ENCODE measurements around the gene CSH2.
"Not testable (repeated sequence)": the region's sequence is repeated elsewhere in the genome, so short reads cannot be mapped to it uniquely, and the experiment has no call there.

DNA sequence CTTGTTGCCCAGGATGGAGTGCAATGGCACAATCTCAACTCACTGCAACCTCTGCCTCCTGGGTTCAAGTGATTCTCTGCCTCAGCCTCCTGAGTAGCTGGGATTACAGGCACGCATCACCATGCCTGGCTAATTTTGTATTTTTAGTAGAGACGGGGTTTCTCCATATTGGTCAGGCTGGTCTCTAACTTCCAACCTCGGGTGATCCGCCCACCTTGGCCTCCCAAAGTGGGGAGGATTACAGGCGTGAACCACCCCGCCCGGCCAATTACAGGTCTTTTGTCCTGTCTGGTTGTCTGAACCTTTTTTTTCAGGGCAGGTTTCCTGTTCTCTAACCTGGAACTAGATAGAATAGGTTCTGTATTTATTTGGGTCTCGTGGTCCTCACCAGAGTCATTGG lies 17.1 kb downstream of the CSH2 start:
- TF ChIP-seq, protein P1, sequence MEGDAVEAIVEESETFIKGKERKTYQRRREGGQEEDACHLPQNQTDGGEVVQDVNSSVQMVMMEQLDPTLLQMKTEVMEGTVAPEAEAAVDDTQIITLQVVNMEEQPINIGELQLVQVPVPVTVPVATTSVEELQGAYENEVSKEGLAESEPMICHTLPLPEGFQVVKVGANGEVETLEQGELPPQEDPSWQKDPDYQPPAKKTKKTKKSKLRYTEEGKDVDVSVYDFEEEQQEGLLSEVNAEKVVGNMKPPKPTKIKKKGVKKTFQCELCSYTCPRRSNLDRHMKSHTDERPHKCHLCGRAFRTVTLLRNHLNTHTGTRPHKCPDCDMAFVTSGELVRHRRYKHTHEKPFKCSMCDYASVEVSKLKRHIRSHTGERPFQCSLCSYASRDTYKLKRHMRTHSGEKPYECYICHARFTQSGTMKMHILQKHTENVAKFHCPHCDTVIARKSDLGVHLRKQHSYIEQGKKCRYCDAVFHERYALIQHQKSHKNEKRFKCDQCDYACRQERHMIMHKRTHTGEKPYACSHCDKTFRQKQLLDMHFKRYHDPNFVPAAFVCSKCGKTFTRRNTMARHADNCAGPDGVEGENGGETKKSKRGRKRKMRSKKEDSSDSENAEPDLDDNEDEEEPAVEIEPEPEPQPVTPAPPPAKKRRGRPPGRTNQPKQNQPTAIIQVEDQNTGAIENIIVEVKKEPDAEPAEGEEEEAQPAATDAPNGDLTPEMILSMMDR (IDR thresholded peaks at IDR 0.05) = not testable (repeated sequence)
- not testable (repeated sequence) for TF ChIP-seq EZH2 (IDR thresholded peaks at IDR 0.05)

Data from neural progenitor cell (in vitro differentiated cells).